Suprapubic skin (tissue), 4 donors: ENCODE data around the gene REEP3. TPM values are rescaled to one million over a fixed set of nuclear protein-coding genes. Genes with fewer than 3 reads are reported as not detected.
A peak's percentile ranks its signal among the peaks of the same experiment; 100 is the strongest.

Experiments
- DNase-seq, 2 donors: peaks; one replicate each; pipeline ENCODE4 v3.0.0-alpha.2; 2019; ENCODE audit warnings: low spot score in 2 of 2
- H3K27ac ChIP-seq: fragments of 200-600 bp; sonication (generic); one replicate; pipeline ENCODE4 v1.5.1; 2019
- H3K27me3 ChIP-seq: fragments of 200-600 bp; sonication (generic); one replicate; pipeline ENCODE4 v1.5.1; 2019
- H3K36me3 ChIP-seq: fragments of 200-600 bp; sonication (generic); one replicate; pipeline ENCODE4 v1.5.1; 2019
- H3K4me1 ChIP-seq: fragments of 200-600 bp; sonication (generic); one replicate; pipeline ENCODE4 v1.5.1; 2019
- H3K4me3 ChIP-seq: fragments of 200-600 bp; sonication (generic); one replicate; pipeline ENCODE4 v1.5.1; 2019; ENCODE audit warnings: mild to moderate bottlenecking
- H3K9me3 ChIP-seq: fragments of 200-600 bp; sonication (generic); one replicate; pipeline ENCODE4 v1.5.1; 2019
- CTCF ChIP-seq, 2 donors: fragments of 200-600 bp in 1 of 2; fragments of 450-650 bp in 1 of 2; sonication (generic) in 1 of 2; IDR thresholded peaks; one replicate each; pipeline ENCODE4 v1.5.1; 2016 to 2019; ENCODE audit warnings: antibody characterized with exemption in 2 of 2, mild to moderate bottlenecking in 1 of 2, moderate library complexity in 1 of 2
- EP300 ChIP-seq: sonication (generic); formaldehyde crosslinking; IDR thresholded peaks from one replicate; pipeline ENCODE4 v1.6.1; 2017; ENCODE audit warnings: antibody characterized with exemption
- POLR2A ChIP-seq, 2 donors: fragments of 450-650 bp; IDR thresholded peaks; one replicate each; pipeline ENCODE4 v1.6.1; 2017; ENCODE audit warnings: antibody characterized with exemption in 2 of 2, mild to moderate bottlenecking in 2 of 2, moderate library complexity in 2 of 2
- POLR2AphosphoS5 ChIP-seq, 3 donors: sonication (generic); formaldehyde crosslinking; IDR thresholded peaks; one replicate each; pipeline ENCODE4 v1.6.1; 2017; ENCODE audit warnings: antibody characterized with exemption in 3 of 3
- WGBS: methylation state at CpG from one replicate; pipeline ENCODE4 v1.1.5; 2018; 5-methylcytosine and 5-hydroxymethylcytosine counted together
- total RNA-seq, 4 donors: library from RNA; depleted of rRNA; stranded (reverse); fragments of >200 nt; gene quantifications; one replicate each; pipeline ENCODE4 v1.1.0, GENCODE V29; 2016

REEP3 gene
- total RNA-seq, 4 donors from 2014 or later, result 29.0 to 79.2 (median 31.1) TPM

- DNase-seq, result peak in 1 of 2 donors; percentile 73
- WGBS, result 1% methylated on average over 16 of the region's 16 CpGs
Measured at GRCh38 chr10:63628526-63629362, 107.5 kb downstream of the REEP3 start.

GRCh38 chr10:63629363-63630084 lies 108.3 kb downstream of the REEP3 start:
- Histone ChIP-seq H3K36me3 (no peaks in the 10 kb centered on the region), H3K27me3 (no peaks in the 10 kb centered on the region), H3K9me3 (no peaks in the 10 kb centered on the region), H3K4me3 (peak overlapping the region; percentile 71), H3K27ac (peak overlapping the region; percentile 96), H3K4me1 (peaks cover 36% of the 10 kb centered on the region)
- DNase-seq, result peak; percentile 96 to 97
- WGBS, result under 1% methylated on average over 17 of the region's 24 CpGs
- TF ChIP-seq EP300, result no peak
- peak in 1 of 3 donors; percentile 65 for TF ChIP-seq POLR2AphosphoS5 (IDR thresholded peaks at IDR 0.05)
- peak; percentile 64 to 65 for TF ChIP-seq CTCF (IDR thresholded peaks at IDR 0.05)

More at GRCh38 chr10:63628526-63629362, 107.5 kb downstream of the REEP3 start:
- H3K27ac ChIP-seq, result peak overlapping the region; percentile 96
- TF ChIP-seq POLR2A (IDR thresholded peaks at IDR 0.05) (no peak), CTCF (IDR thresholded peaks at IDR 0.05) (no peak)
- peaks cover 28% of the 10 kb centered on the region for H3K4me1 ChIP-seq
- no peaks in the 10 kb centered on the region for H3K9me3 ChIP-seq
- no peaks in the 10 kb centered on the region for H3K36me3 ChIP-seq
- H3K4me3 ChIP-seq, result peak overlapping the region; percentile 71
- no peaks in the 10 kb centered on the region for H3K27me3 ChIP-seq

- H3K9me3 ChIP-seq, result no peaks in the 10 kb centered on the region
- H3K27me3 ChIP-seq, result no peaks in the 10 kb centered on the region
- 0% methylated on average over 15 of the region's 70 CpGs for WGBS
- TF ChIP-seq EP300 (no peak), POLR2A (IDR thresholded peaks at IDR 0.05) (peak in 1 of 2 donors; percentile 76), POLR2AphosphoS5 (IDR thresholded peaks at IDR 0.05) (peak in 2 of 3 donors; percentile 8 to 58), CTCF (IDR thresholded peaks at IDR 0.05) (no peak)
- H3K4me1 ChIP-seq, result peaks cover 36% of the 10 kb centered on the region
- peak overlapping the region; percentile 71 for H3K4me3 ChIP-seq
- DNase-seq, result peak; percentile 94 to 95
- H3K27ac ChIP-seq, result peak overlapping the region; percentile 96
- H3K36me3 ChIP-seq, result no peaks in the 10 kb centered on the region
Measured at GRCh38 chr10:63630085-63630930, 109.1 kb downstream of the REEP3 start.

GRCh38 chr10:63630931-63631680 lies 109.9 kb downstream of the REEP3 start:
- Histone ChIP-seq H3K36me3 (no peaks in the 10 kb centered on the region), H3K27ac (peak overlapping the region; percentile 96), H3K4me1 (peaks cover 36% of the 10 kb centered on the region), H3K4me3 (peak overlapping the region; percentile 71), H3K9me3 (no peaks in the 10 kb centered on the region), H3K27me3 (no peaks in the 10 kb centered on the region)
- 25% methylated on average over 15 of the region's 19 CpGs for WGBS
- TF ChIP-seq POLR2AphosphoS5 (IDR thresholded peaks at IDR 0.05), result peak in 1 of 3 donors; percentile 58
- no peak for TF ChIP-seq EP300
- TF ChIP-seq CTCF (IDR thresholded peaks at IDR 0.05), result no peak
- DNase-seq, result no peak
